H1 (cell line): ENCODE data around the gene PPFIBP2. TPM values are rescaled to one million over a fixed set of nuclear protein-coding genes. Genes with fewer than 3 reads are reported as not detected.

ENCODE experiments used
- CTCF ChIA-PET: fragments of 300-600 bp; sonication (Branson Sonifier 250); formaldehyde crosslinking; loops from one replicate; lab custom pipeline; 2021; ENCODE audit not compliant: partially characterized antibody; lab: Charles Lee
- POLR2A ChIA-PET: fragments of 300-600 bp; sonication (Branson Sonifier 250); formaldehyde crosslinking; loops from one replicate; lab custom pipeline; 2021; ENCODE audit warnings: inconsistent platforms; ENCODE audit not compliant: partially characterized antibody; lab: Charles Lee
- DNase-seq, 2 experiments: peaks; one replicate each; pipeline versions ENCODE4 v3.0.0 to v3.0.0-alpha.2; 2010 to 2022; ENCODE audit warnings: low spot score in 2 of 2, low read depth in 1 of 2, mixed read lengths in 1 of 2
- FAIRE-seq: peaks from 2 replicates; lab custom pipeline; 2011; peaks lifted over from hg19 to GRCh38; lab: Jason Lieb, UNC
- H2AFZ ChIP-seq: 2 replicates; pipeline ENCODE4 v1.8.1; 2012; ENCODE audit warnings: low read length, inconsistent platforms
- H2AK5ac ChIP-seq: 2 replicates; pipeline ENCODE4 v1.6.1; 2013; ENCODE audit warnings: low read depth, low read length
- H2BK120ac ChIP-seq: replicated peaks from 2 replicates; pipeline ENCODE3; 2013; ENCODE audit warnings: low read depth, low read length, inconsistent platforms
- H2BK12ac ChIP-seq: 2 replicates; pipeline ENCODE4 v1.6.1; 2013; ENCODE audit warnings: low read depth, low read length
- H2BK15ac ChIP-seq: 2 replicates; pipeline ENCODE4 v1.6.1; 2013; ENCODE audit warnings: low read length
- H2BK20ac ChIP-seq: 2 replicates; pipeline ENCODE4 v1.6.1; 2013; ENCODE audit warnings: low read length
- H2BK5ac ChIP-seq: 2 replicates; pipeline ENCODE4 v1.6.1; 2013; ENCODE audit warnings: low read depth, low read length
- H3K14ac ChIP-seq: 2 replicates; pipeline ENCODE4 v1.6.1; 2013; ENCODE audit warnings: inconsistent platforms; ENCODE audit not compliant: insufficient read length
- H3K18ac ChIP-seq: 2 replicates; pipeline ENCODE4 v1.6.1; 2013; ENCODE audit warnings: low read length; ENCODE audit errors: extremely low read depth
- H3K23ac ChIP-seq: 2 replicates; pipeline ENCODE4 v1.6.1; 2013; ENCODE audit warnings: inconsistent platforms; ENCODE audit not compliant: insufficient read length
- H3K23me2 ChIP-seq: 2 replicates; pipeline ENCODE4 v1.6.1; 2013; ENCODE audit warnings: low read depth, low read length
- H3K27ac ChIP-seq: 2 replicates; pipeline ENCODE4 v1.6.1; 2011; ENCODE audit warnings: low read depth, low read length, inconsistent platforms
- H3K27me3 ChIP-seq, 4 experiments: replicated peaks in 1 of 4; 1 replicate in 1 of 4; 2 replicates in 3 of 4; pipeline versions ENCODE4 v1.6.1 to v1.8.1; 2011 to 2013; ENCODE audit warnings: low read length in 3 of 4, mild to moderate bottlenecking in 3 of 4, inconsistent platforms in 2 of 4, mixed read lengths in 2 of 4, moderate library complexity in 1 of 4; ENCODE audit not compliant: control insufficient read depth in 3 of 4, insufficient read depth in 3 of 4; ENCODE audit errors: extremely low read depth in 1 of 4
- H3K36me3 ChIP-seq, 4 experiments: 2 replicates each; pipeline versions ENCODE4 v1.6.1 to v1.8.1; 2011 to 2013; ENCODE audit warnings: mild to moderate bottlenecking in 4 of 4, low read length in 3 of 4, moderate library complexity in 2 of 4, control low read depth in 1 of 4, inconsistent platforms in 1 of 4; ENCODE audit not compliant: insufficient read depth in 4 of 4, control insufficient read depth in 2 of 4
- H3K4ac ChIP-seq: replicated peaks from 2 replicates; pipeline ENCODE3; 2013; ENCODE audit warnings: low read length, low read depth, mixed read lengths, inconsistent platforms; ENCODE audit not compliant: insufficient read length
- H3K4me1 ChIP-seq, 4 experiments: replicated peaks in 1 of 4; 1 replicate in 1 of 4; 2 replicates in 3 of 4; pipeline versions ENCODE4 v1.6.1 to v1.8.1; 2011 to 2013; ENCODE audit warnings: low read length in 3 of 4, inconsistent platforms in 2 of 4, mixed read lengths in 1 of 4; ENCODE audit not compliant: insufficient read depth in 4 of 4, control insufficient read depth in 3 of 4
- H3K4me2 ChIP-seq, 2 experiments: 2 replicates each; pipeline versions ENCODE4 v1.6.1 to v1.8.1; 2011 to 2013; ENCODE audit warnings: low read depth in 2 of 2, low read length in 2 of 2, control low read depth in 1 of 2, inconsistent platforms in 1 of 2, mild to moderate bottlenecking in 1 of 2; ENCODE audit not compliant: insufficient read depth in 1 of 2
- H3K4me3 ChIP-seq, 4 experiments: fragments of 200-600, 300-600 bp in 1 of 4; sonication (generic), shearing (Covaris generic), sonication (Bioruptor Twin) in 1 of 4; 2 replicates each; pipeline versions ENCODE4 v1.5.1 to v1.8.1; 2011 to 2016; ENCODE audit warnings: low read length in 4 of 4, low read depth in 3 of 4, control low read depth in 2 of 4, inconsistent platforms in 2 of 4, mild to moderate bottlenecking in 2 of 4, mixed read lengths in 1 of 4, moderate library complexity in 1 of 4; ENCODE audit not compliant: insufficient read depth in 2 of 4; ENCODE audit errors: extremely low read depth in 1 of 4
- H3K56ac ChIP-seq: replicated peaks from 2 replicates; pipeline ENCODE3; 2013; ENCODE audit warnings: low read depth, mild to moderate bottlenecking, mixed read lengths, low read length, inconsistent platforms; ENCODE audit not compliant: insufficient read length
- H3K79me1 ChIP-seq: 2 replicates; pipeline ENCODE4 v1.6.1; 2013; ENCODE audit warnings: low read depth, low read length, control low read depth
- H3K79me2 ChIP-seq, 2 experiments: 2 replicates each; pipeline versions ENCODE4 v1.6.1 to v1.8.1; 2012 to 2013; ENCODE audit warnings: low read length in 2 of 2, mild to moderate bottlenecking in 2 of 2, inconsistent platforms in 1 of 2; ENCODE audit not compliant: insufficient read depth in 2 of 2, control insufficient read depth in 1 of 2
- H3K9ac ChIP-seq, 4 experiments: replicated peaks in 1 of 4; 1 replicate in 1 of 4; 2 replicates in 3 of 4; pipeline versions ENCODE4 v1.6.1 to v1.8.1; 2011 to 2013; ENCODE audit warnings: low read depth in 3 of 4, low read length in 3 of 4, control low read depth in 2 of 4, mild to moderate bottlenecking in 2 of 4, moderate library complexity in 2 of 4, inconsistent platforms in 1 of 4; ENCODE audit errors: extremely low read depth in 1 of 4
- H3K9me3 ChIP-seq, 2 experiments: 2 replicates each; pipeline versions ENCODE4 v1.6.1 to v1.8.1; 2012 to 2013; ENCODE audit warnings: mild to moderate bottlenecking in 2 of 2, moderate library complexity in 2 of 2, control low read depth in 1 of 2, inconsistent platforms in 1 of 2, low read depth in 1 of 2, low read length in 1 of 2, mixed read lengths in 1 of 2; ENCODE audit not compliant: insufficient read depth in 2 of 2
- H4K20me1 ChIP-seq, 2 experiments: replicated peaks in 1 of 2; 2 replicates each; pipeline versions ENCODE3 to v1.8.1; 2011 to 2013; ENCODE audit warnings: inconsistent platforms in 2 of 2, low read length in 2 of 2, mild to moderate bottlenecking in 1 of 2; ENCODE audit not compliant: insufficient read depth in 2 of 2, control insufficient read depth in 1 of 2
- H4K5ac ChIP-seq: 2 replicates; pipeline ENCODE4 v1.6.1; 2013; ENCODE audit warnings: low read length, low read depth, mixed read lengths, inconsistent platforms; ENCODE audit not compliant: insufficient read length
- H4K8ac ChIP-seq: 2 replicates; pipeline ENCODE4 v1.8.0; 2013; ENCODE audit warnings: mild to moderate bottlenecking, moderate library complexity, low read length, inconsistent platforms; ENCODE audit not compliant: insufficient read depth; ENCODE audit errors: extremely low read depth
- H4K91ac ChIP-seq: replicated peaks from 2 replicates; pipeline ENCODE3; 2013; ENCODE audit warnings: low read length, mixed read lengths, inconsistent platforms; ENCODE audit not compliant: insufficient read length
- BRCA1 ChIP-seq: IDR thresholded peaks from 2 replicates; pipeline ENCODE4 v1.6.1; 2012; ENCODE audit warnings: low read depth, low read length, improper control_type of control experiment
- SIX5 ChIP-seq: IDR thresholded peaks from 2 replicates; pipeline ENCODE4 v1.6.1; 2011; ENCODE audit warnings: mild to moderate bottlenecking, low read depth, low read length
- SP2 ChIP-seq: IDR thresholded peaks from 2 replicates; pipeline ENCODE4 v1.6.1; 2012; ENCODE audit warnings: mild to moderate bottlenecking, low read length, inconsistent platforms
- WGBS, 2 experiments: shearing (Covaris generic) in 1 of 2; methylation state at CpG; one replicate each; pipeline versions ENCODE4 v1.1.6 to v1.1.7; 2013 to 2015; ENCODE audit warnings: low lambda C conversion rate in 2 of 2, mixed read lengths in 2 of 2, inconsistent platforms in 1 of 2, low coverage in 1 of 2, missing lambda C conversion rate in 1 of 2; ENCODE audit not compliant: insufficient replicate concordance in 2 of 2, insufficient coverage in 1 of 2, insufficient read length in 1 of 2; ENCODE audit errors: extremely low coverage in 1 of 2, missing lambda C conversion rate in 1 of 2; 5-methylcytosine and 5-hydroxymethylcytosine counted together
- polyA plus RNA-seq, 7 experiments: library from polyadenylated mRNA; depleted of rRNA in 3 of 7; stranded (reverse) in 5 of 7; unstranded in 2 of 7; fragments of >200 nt in 5 of 7; fragments of 200-250 nt in 2 of 7; gene quantifications; 1 replicate in 5 of 7; 2 replicates in 1 of 7; 4 replicates in 1 of 7; pipeline versions ENCODE4 v1.2.1 to v1.2.3, GENCODE V29; 2011 to 2013; ENCODE audit warnings: missing spikeins in 2 of 7, mixed read lengths in 2 of 7
- total RNA-seq: library from RNA; stranded (reverse); fragmentation: NEBNext Ultra II Directional; extraction: Animal tissue kit (Norgen Biotek cat#: 25700); gene quantifications from 2 replicates; pipeline ENCODE4 v1.2.1, GENCODE V29; 2021

The PPFIBP2 gene
- total and polyA plus RNA-seq, 2 of the 8 experiments (the other 6 are each of a cell fraction or from before 2014, with no cell fraction given) = 5.5 to 9.8 TPM

DNA sequence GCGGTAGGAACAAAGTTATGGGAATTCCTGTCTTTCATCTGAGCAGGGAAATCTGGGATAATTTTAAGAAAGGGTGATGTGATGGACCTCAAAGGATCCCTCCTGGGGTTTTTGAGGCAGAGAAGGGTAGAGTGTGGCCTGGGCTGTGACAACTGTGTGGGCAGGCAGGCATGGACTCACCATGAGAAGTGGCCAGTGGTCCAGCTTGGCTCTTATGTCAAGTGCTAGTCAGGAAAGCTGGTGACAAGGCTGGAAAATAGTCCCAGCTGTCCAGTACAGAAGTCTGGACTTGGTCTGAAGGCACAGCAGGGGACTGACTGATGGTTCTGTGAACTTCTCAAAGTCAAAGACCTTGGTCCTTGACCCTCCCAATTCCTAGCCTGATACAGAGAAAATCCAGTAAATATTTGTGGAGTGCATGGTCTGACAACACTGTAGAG is 1.7 kb downstream of the PPFIBP2 start:
- no peaks in the 10 kb centered on the region for H3K36me3 ChIP-seq
- H2BK5ac ChIP-seq = no peak overlapping the region
- POLR2A ChIA-PET = interaction anchor here (0.7 kb wide), 1 partner anchor 142 kb away, joined by 3 read pairs; no protein-coding TSS in a partner anchor
- TF ChIP-seq SP2 (no peak), SIX5 (no peak), BRCA1 (no peak)
- H3K27ac ChIP-seq = no peak overlapping the region
- H4K20me1 ChIP-seq = no peaks in the 10 kb centered on the region
- no peak overlapping the region for H2BK20ac ChIP-seq
- no peak overlapping the region for H3K4me2 ChIP-seq
- H2AK5ac ChIP-seq = no peak overlapping the region
- no peak overlapping the region for H4K8ac ChIP-seq
- no peak overlapping the region for H2BK15ac ChIP-seq
- no peak overlapping the region for H3K4ac ChIP-seq
- H3K56ac ChIP-seq = no peak overlapping the region
- peaks cover 9% of the 10 kb centered on the region for H3K23me2 ChIP-seq
- CTCF ChIA-PET = interaction anchor here (0.7 to 3.0 kb wide), 7 partner anchors 10 to 78 kb away, joined by 3 to 6 read pairs (median 3); no protein-coding TSS in a partner anchor
- no peaks in the 10 kb centered on the region for H3K79me1 ChIP-seq
- no peak overlapping the region for H2BK12ac ChIP-seq
- no peak overlapping the region for H3K14ac ChIP-seq
- DNase-seq = no peak
- no peak overlapping the region for H2BK120ac ChIP-seq
- H4K91ac ChIP-seq = no peak overlapping the region
- H4K5ac ChIP-seq = no peak overlapping the region
- no peak overlapping the region for H2AFZ ChIP-seq
- peaks cover 0 to 9% (median 5%) of the 10 kb centered on the region in 4 experiments; a peak in 5 of 7 replicates for H3K4me1 ChIP-seq
- H3K27me3 ChIP-seq = peaks cover 0 to 17% (median 9%) of the 10 kb centered on the region in 4 experiments; a peak in 4 of 7 replicates
- H3K18ac ChIP-seq = no peak overlapping the region
- no peaks in the 10 kb centered on the region for H3K9me3 ChIP-seq
- H3K23ac ChIP-seq = no peak overlapping the region
- H3K4me3 ChIP-seq = no peak overlapping the region
- 80% methylated on average over 1 of the region's 1 CpG; no CpG with 5 or more reads in 1 of the 2 experiments for WGBS, 2 experiments
- no peak overlapping the region for H3K9ac ChIP-seq
- no peak for FAIRE-seq
- no peaks in the 10 kb centered on the region for H3K79me2 ChIP-seq
